Upper lobe of left lung (tissue), 4 donors: ENCODE data around the gene BTBD2.

ENCODE experiments used
- POLR2A ChIP-seq, 4 donors: fragments of 450-650 bp; IDR thresholded peaks; one replicate each; pipeline ENCODE4 v1.5.1; 2016 to 2017; ENCODE audit warnings: antibody characterized with exemption in 4 of 4, mild to moderate bottlenecking in 2 of 4
- POLR2AphosphoS5 ChIP-seq, 2 donors: sonication (generic); formaldehyde crosslinking; IDR thresholded peaks; one replicate each; pipeline ENCODE4 v1.5.1; 2017; ENCODE audit warnings: antibody characterized with exemption in 2 of 2
- TF ChIP-seq, protein P1 (sequence below), 6 experiments: fragments of 450-650 bp in 4 of 6; fragments of 200-600 bp in 2 of 6; sonication (generic) in 2 of 6; IDR thresholded peaks; one replicate each; pipeline ENCODE4 v1.5.1; 2016 to 2019; ENCODE audit warnings: antibody characterized with exemption in 6 of 6

- TF ChIP-seq, protein P1, sequence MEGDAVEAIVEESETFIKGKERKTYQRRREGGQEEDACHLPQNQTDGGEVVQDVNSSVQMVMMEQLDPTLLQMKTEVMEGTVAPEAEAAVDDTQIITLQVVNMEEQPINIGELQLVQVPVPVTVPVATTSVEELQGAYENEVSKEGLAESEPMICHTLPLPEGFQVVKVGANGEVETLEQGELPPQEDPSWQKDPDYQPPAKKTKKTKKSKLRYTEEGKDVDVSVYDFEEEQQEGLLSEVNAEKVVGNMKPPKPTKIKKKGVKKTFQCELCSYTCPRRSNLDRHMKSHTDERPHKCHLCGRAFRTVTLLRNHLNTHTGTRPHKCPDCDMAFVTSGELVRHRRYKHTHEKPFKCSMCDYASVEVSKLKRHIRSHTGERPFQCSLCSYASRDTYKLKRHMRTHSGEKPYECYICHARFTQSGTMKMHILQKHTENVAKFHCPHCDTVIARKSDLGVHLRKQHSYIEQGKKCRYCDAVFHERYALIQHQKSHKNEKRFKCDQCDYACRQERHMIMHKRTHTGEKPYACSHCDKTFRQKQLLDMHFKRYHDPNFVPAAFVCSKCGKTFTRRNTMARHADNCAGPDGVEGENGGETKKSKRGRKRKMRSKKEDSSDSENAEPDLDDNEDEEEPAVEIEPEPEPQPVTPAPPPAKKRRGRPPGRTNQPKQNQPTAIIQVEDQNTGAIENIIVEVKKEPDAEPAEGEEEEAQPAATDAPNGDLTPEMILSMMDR (IDR thresholded peaks at IDR 0.05): no peak
- no peak for TF ChIP-seq POLR2A (IDR thresholded peaks at IDR 0.05)
- TF ChIP-seq POLR2AphosphoS5 (IDR thresholded peaks at IDR 0.05): no peak
Measured at GRCh38 chr19:2014131-2014571, 1.4 kb downstream of the BTBD2 start.
